B cell (primary cell): Measurements from ENCODE around the gene NCOA1. TPM values are rescaled to one million over a fixed set of nuclear protein-coding genes. Genes with fewer than 3 reads are reported as not detected.

Source experiments
- ATAC-seq: fragments of 200-7000 bp; cut with Tn5 transposase; one replicate; pipeline ENCODE4 v1.10.0; 2021; ENCODE audit warnings: low read depth, mild to moderate bottlenecking, moderate number of reproducible peaks, moderate library complexity
- CTCF ChIA-PET: fragments of 350-600 bp; sonication (Branson Sonifier 250); formaldehyde crosslinking; loops from one replicate; lab custom pipeline; 2021; ENCODE audit warnings: antibody characterized with exemption, inconsistent platforms; lab: Charles Lee
- POLR2A ChIA-PET: fragments of 350-600 bp; sonication (Branson Sonifier 250); formaldehyde crosslinking; loops from one replicate; lab custom pipeline; 2021; ENCODE audit warnings: antibody characterized with exemption; lab: Charles Lee
- DNase-seq: peaks from one replicate; pipeline ENCODE4 v3.0.0; 2013
- H2AFZ ChIP-seq: 2 replicates; pipeline ENCODE4 v1.6.1; 2012; ENCODE audit warnings: mild to moderate bottlenecking, low read depth, low read length; ENCODE audit not compliant: insufficient read depth, poor library complexity, severe bottlenecking
- H3K27ac ChIP-seq, 2 donors: 1 replicate in 1 of 2; 2 replicates in 1 of 2; pipeline ENCODE4 v1.5.1; 2012 to 2013; ENCODE audit warnings: low read length in 2 of 2, mild to moderate bottlenecking in 2 of 2, moderate library complexity in 1 of 2
- H3K27me3 ChIP-seq, 4 experiments: fragments of 200-600 bp in 1 of 4; sonication (generic) in 1 of 4; replicated peaks in 1 of 4; 1 replicate in 2 of 4; 2 replicates in 2 of 4; pipeline versions ENCODE4 v1.6.1 to v1.7.0; 2013 to 2016; ENCODE audit warnings: low read length in 3 of 4, mild to moderate bottlenecking in 2 of 4, mixed read lengths in 1 of 4, moderate library complexity in 1 of 4; ENCODE audit not compliant: insufficient read depth in 4 of 4, control insufficient read depth in 3 of 4; ENCODE audit errors: control extremely low read depth in 1 of 4
- H3K36me3 ChIP-seq, 2 experiments: replicated peaks in 1 of 2; 1 replicate in 1 of 2; 2 replicates in 1 of 2; pipeline versions ENCODE4 v1.6.1 to v1.7.1; 2013; ENCODE audit warnings: low read length in 1 of 2; ENCODE audit not compliant: insufficient read depth in 2 of 2, control insufficient read depth in 1 of 2; ENCODE audit errors: control extremely low read depth in 1 of 2, extremely low read depth in 1 of 2
- H3K4me1 ChIP-seq, 2 donors: fragments of 200-600 bp in 1 of 2; sonication (generic) in 1 of 2; 1 replicate in 1 of 2; 2 replicates in 1 of 2; pipeline versions ENCODE4 v1.5.1 to v1.6.1; 2013 to 2017; ENCODE audit warnings: low read length in 2 of 2; ENCODE audit not compliant: control insufficient read depth in 2 of 2, insufficient read depth in 2 of 2
- H3K4me2 ChIP-seq: replicated peaks from 2 replicates; pipeline ENCODE3; 2012; ENCODE audit warnings: mild to moderate bottlenecking, low read depth, low read length; ENCODE audit not compliant: poor library complexity, severe bottlenecking
- H3K4me3 ChIP-seq, 5 experiments: fragments of 200-600 bp in 1 of 5; sonication (generic) in 1 of 5; 1 replicate in 3 of 5; 2 replicates in 2 of 5; pipeline versions ENCODE4 v1.5.1 to v1.7.0; 2011 to 2016; ENCODE audit warnings: low read length in 4 of 5, mild to moderate bottlenecking in 4 of 5, low read depth in 2 of 5, control low read depth in 1 of 5, moderate library complexity in 1 of 5; ENCODE audit not compliant: insufficient read depth in 1 of 5; ENCODE audit errors: control extremely low read depth in 1 of 5, extremely low read depth in 1 of 5
- H3K79me2 ChIP-seq: fragments of 200-600 bp; sonication (generic); one replicate; pipeline ENCODE4 v1.6.0; 2016; ENCODE audit warnings: low read length; ENCODE audit not compliant: control insufficient read depth, insufficient read depth
- H3K9ac ChIP-seq: fragments of 200-600 bp; sonication (generic); 2 replicates; pipeline ENCODE4 v1.6.1; 2017; ENCODE audit warnings: mild to moderate bottlenecking, low read length, moderate library complexity
- H3K9me3 ChIP-seq, 3 donors: one replicate each; pipeline versions ENCODE4 v1.6.1 to v1.7.1; 2013; ENCODE audit warnings: low read length in 2 of 3; ENCODE audit not compliant: control insufficient read depth in 2 of 3, insufficient read depth in 1 of 3; ENCODE audit errors: control extremely low read depth in 1 of 3
- H4K20me1 ChIP-seq: 2 replicates; pipeline ENCODE4 v1.6.0; 2012; ENCODE audit warnings: mild to moderate bottlenecking, low read length; ENCODE audit not compliant: insufficient read depth, control insufficient read depth, poor library complexity, severe bottlenecking
- H3K27ac Mint-ChIP-seq: one replicate; pipeline ENCODE4 v1.8.0; 2021; ENCODE audit warnings: mixed read lengths
- H3K27me3 Mint-ChIP-seq: one replicate; pipeline ENCODE4 v1.8.0; 2021; ENCODE audit warnings: mixed read lengths
- H3K4me1 Mint-ChIP-seq: one replicate; pipeline ENCODE4 v1.8.0; 2021; ENCODE audit warnings: mixed read lengths
- H3K4me3 Mint-ChIP-seq: one replicate; pipeline ENCODE4 v1.8.0; 2021; ENCODE audit warnings: mixed read lengths
- H3K9me3 Mint-ChIP-seq: one replicate; pipeline ENCODE4 v1.8.0; 2022; ENCODE audit warnings: mixed read lengths; ENCODE audit not compliant: insufficient read depth
- CTCF ChIP-seq: fragments of 200-600 bp; IDR thresholded peaks from one replicate; pipeline ENCODE4 v1.8.0; 2022; ENCODE audit warnings: antibody characterized with exemption, mild to moderate bottlenecking
- EZH2 ChIP-seq: IDR thresholded peaks from 2 replicates; pipeline ENCODE4 v1.6.1; 2012; ENCODE audit warnings: borderline replicate concordance, low read depth, mild to moderate bottlenecking, moderate library complexity, low read length; ENCODE audit not compliant: insufficient read depth, poor library complexity, severe bottlenecking
- WGBS: methylation state at CpG from one replicate; pipeline ENCODE4 v1.1.5; 2013; ENCODE audit warnings: missing lambda C conversion rate; ENCODE audit not compliant: insufficient coverage; 5-methylcytosine and 5-hydroxymethylcytosine counted together
- intact Hi-C: fragments of 100-400 bp; cut with micrococcal nuclease; formaldehyde crosslinking; loops from one replicate; pipeline ENCODE4 v1.10.0; 2022
- polyA plus RNA-seq: library from polyadenylated mRNA; depleted of rRNA; stranded (reverse); fragments of >200 nt; gene quantifications from 2 replicates; pipeline ENCODE4 v1.2.3, GENCODE V29; 2012
- total RNA-seq, 2 donors: library from RNA; stranded (reverse); fragments of 120-200 nt in 1 of 2; gene quantifications; 1 replicate in 1 of 2; 2 replicates in 1 of 2; pipeline versions ENCODE4 v1.2.3 to v1.2.4, GENCODE V29; 2013 to 2022

Gene NCOA1
- total and polyA plus RNA-seq, 2 donors (not counting 1 experiment from before 2014, with no cell fraction given): 11.6 to 49.1 TPM

GRCh38 chr2:24749069-24749691 is 258.1 kb downstream of the NCOA1 start:
- no peak overlapping the region for H3K4me2 ChIP-seq
- DNase-seq (no peak), ATAC-seq (no peak)
- H3K4me1 ChIP-seq: no peaks in the 10 kb centered on the region
- no peak for TF ChIP-seq CTCF
- no peak for TF ChIP-seq EZH2
- Mint-ChIP-seq H3K27me3 (no peaks in the 10 kb centered on the region), H3K4me1 (no peaks in the 10 kb centered on the region), H3K9me3 (no peaks in the 10 kb centered on the region), H3K4me3 (no peak overlapping the region), H3K27ac (no peak overlapping the region)
- POLR2A ChIA-PET: no interaction called here
- no peak overlapping the region for H2AFZ ChIP-seq
- no peaks in the 10 kb centered on the region for H4K20me1 ChIP-seq
- peaks cover 9 to 30% of the 10 kb centered on the region in 2 experiments for H3K36me3 ChIP-seq
- H3K9me3 ChIP-seq: no peaks in the 10 kb centered on the region
- H3K27me3 ChIP-seq: no peaks in the 10 kb centered on the region
- 100% methylated on average over 1 of the region's 7 CpGs for WGBS
- H3K79me2 ChIP-seq: no peaks in the 10 kb centered on the region
- no peak overlapping the region for H3K27ac ChIP-seq
- no peak overlapping the region for H3K9ac ChIP-seq
- H3K4me3 ChIP-seq: no peak overlapping the region
- CTCF ChIA-PET: no interaction called here
- intact Hi-C loops: no loop called here

GRCh38 chr2:24754985-24755705 is 264.1 kb downstream of the NCOA1 start:
- no peaks in the 10 kb centered on the region for H3K27me3 Mint-ChIP-seq
- Histone ChIP-seq H3K4me2 (no peak overlapping the region), H3K9me3 (no peaks in the 10 kb centered on the region), H3K36me3 (peaks cover 21 to 44% of the 10 kb centered on the region in 2 experiments), H3K9ac (no peak overlapping the region), H3K4me1 (no peaks in the 10 kb centered on the region), H2AFZ (no peak overlapping the region), H4K20me1 (no peaks in the 10 kb centered on the region), H3K27ac (no peak overlapping the region), H3K27me3 (no peaks in the 10 kb centered on the region), H3K79me2 (no peaks in the 10 kb centered on the region), H3K4me3 (no peak overlapping the region)
- ChIA-PET CTCF (no interaction called here), POLR2A (no interaction called here)
- TF ChIP-seq CTCF: no peak
- TF ChIP-seq EZH2: no peak
- WGBS: 83% methylated on average over 1 of the region's 3 CpGs
- no peak overlapping the region for H3K4me3 Mint-ChIP-seq
- ATAC-seq: no peak
- intact Hi-C loops: no loop called here
- no peak for DNase-seq
- no peak overlapping the region for H3K27ac Mint-ChIP-seq
- H3K4me1 Mint-ChIP-seq: no peaks in the 10 kb centered on the region
- H3K9me3 Mint-ChIP-seq: no peaks in the 10 kb centered on the region
